KG1 (cell line): ENCODE data around the gene PITHD1.
"Not testable (repeated sequence)": the region's sequence is repeated elsewhere in the genome, so short reads cannot be mapped to it uniquely, and the experiment has no call there.

Source experiments
- DNase-seq: peaks from one replicate; lab custom pipeline; 2025; lab: John Stamatoyannopoulos, UW

PITHD1 gene

DNA sequence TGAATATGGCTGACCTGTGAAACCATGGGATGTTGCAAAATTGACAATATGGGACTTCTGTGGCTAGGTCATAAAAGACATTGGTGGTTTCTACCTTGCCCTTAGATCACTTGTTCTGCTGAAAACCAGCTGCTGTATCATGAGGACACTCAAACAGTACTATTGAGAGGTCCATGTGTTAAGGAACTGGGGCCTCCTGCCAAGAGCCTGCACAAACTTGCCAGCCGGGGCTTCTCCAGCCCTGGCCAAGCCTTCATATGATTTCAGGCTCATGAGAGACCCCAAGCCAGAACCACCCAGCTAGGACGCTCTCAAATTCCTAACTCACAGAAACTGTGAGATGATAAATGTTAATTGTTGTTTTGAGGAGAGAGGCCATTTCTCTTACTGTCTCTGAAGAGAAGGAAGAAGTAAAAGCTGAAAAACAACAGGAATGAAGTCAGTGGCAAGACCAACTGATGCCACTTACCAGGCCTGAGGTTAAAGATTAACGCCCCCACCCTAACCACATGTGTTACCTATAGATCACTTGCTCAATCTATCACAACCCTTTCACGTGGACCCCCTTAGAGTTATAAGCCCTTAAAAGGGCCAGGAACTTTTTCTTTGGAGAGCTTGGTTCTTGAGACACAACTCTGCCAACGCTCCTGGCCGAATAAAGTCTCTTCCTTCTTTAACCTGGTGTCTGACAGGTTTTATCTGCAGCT, 3.9 kb upstream of the PITHD1 start:
- DNase-seq = no peak

GRCh38 chr1:23776217-23776616, 2.0 kb upstream of the PITHD1 start:
- DNase-seq = no peak

DNA sequence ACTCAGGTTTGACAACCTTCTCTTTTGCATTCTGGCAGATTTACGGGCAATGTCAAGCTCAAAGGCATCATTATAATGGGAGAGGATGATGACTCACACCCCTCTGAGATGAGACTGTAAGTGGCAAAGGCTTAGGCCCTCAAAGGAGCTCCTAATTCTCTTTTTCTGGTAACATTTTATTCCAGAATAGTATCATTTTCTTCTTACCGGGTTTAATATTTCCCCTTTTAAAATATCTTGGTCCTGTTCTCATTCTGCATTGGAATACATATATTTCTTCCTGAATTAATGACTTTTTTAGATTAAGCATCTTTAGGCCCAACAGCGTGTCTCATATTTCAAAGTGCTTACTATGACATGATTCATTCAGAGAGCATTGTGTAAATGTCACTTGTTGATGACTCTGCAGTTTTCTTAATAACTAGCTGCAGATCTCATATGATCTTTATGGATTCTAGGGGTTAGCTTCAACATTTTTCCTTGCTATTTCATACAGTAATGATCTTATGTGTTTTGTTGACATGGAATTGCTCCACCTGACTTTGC, 1.7 kb downstream of the PITHD1 start:
- DNase-seq = no peak

DNA sequence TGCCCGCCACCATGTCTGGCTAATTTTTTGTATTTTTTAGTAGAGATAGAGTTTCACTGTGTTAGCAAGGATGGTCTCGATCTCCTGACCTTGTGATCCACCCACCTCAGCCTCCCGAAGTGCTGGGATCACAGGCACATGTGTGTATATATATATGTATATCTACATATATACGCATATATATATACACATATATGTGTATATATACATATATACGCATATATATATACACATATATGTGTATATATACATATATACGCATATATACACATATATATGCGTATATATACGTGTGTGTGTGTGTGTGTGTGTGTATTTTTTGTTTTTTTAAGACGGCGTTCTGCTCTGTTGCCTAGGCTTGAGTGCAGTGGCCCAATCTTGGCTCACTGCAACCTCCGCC, 4.9 kb downstream of the PITHD1 start:
- not testable (repeated sequence) for DNase-seq

- DNase-seq = no peak
Measured at GRCh38 chr1:23784846-23785245, 6.6 kb downstream of the PITHD1 start.

DNA sequence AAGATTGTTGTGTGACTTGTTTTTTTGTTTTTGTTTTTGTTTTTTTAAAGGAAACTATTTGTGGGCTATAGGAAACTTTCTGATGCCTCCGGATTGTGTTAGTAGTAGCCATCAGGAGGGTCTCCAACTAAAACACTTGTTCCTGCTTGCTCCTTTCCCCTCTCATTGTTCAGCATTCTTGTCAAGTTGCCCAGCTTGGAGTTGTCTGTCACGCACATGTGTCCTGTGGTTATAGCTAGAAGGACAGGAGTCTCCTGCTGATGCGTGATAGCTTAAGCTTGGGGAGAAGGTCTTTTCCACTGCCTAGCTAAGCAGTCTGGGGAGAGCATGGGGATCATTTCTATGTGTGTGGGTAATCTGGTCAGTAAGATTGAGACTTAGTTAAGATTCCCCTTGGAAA, 9.5 kb downstream of the PITHD1 start:
- no peak for DNase-seq

GRCh38 chr1:23788695-23789094, 10.5 kb downstream of the PITHD1 start:
- DNase-seq = no peak

DNA sequence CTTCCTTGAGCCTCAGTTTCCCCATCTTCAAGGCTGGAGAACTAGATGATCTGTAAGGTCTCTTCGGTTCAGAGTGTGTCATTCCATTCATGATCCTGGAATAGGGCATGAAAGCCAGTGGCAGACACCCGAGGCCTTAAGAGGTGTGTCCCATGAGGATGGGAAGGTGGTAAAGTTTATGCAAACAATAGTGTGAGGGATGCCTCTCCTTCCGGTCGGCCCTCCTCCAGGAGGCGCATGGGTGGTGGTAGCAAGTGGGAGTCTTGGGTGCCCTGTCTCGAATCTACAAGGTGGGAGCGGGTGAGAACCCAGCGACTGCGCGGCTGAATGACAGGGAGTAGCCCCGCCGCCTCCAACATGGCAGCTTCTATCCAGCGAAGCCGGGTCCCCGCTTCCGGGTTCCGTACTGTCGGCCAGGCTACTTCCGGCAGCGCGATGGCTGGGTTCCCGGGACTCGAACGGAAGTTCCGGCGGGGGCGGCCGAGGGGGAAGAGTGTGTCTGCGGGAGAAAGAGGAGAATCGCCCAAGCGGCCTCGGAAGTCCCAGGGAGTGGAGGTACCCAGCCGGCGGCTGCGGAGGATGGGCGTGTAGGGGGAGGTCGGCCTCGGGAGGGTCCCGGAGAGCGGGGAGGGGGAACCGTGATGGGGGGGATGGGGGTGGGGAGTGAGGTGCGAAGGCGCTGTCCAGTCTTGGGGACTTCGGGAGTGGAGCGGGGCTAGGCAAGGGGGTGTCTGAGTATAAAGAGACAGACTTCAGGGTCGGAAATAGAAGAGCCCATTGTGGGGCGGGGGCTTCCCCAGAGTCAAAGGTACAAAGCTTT, 12.7 kb downstream of the PITHD1 start, which contains the start of gene LYPLA2:
LYPLA2 (plus strand) TSS at position 450 of the 820 bp plus-strand sequence. CDS start 1,538 bp downstream, outside the sequence.
- peak; percentile 48 for DNase-seq

- no peak for DNase-seq
Measured at GRCh38 chr1:23791516-23792047, 13.4 kb downstream of the PITHD1 start.

DNA sequence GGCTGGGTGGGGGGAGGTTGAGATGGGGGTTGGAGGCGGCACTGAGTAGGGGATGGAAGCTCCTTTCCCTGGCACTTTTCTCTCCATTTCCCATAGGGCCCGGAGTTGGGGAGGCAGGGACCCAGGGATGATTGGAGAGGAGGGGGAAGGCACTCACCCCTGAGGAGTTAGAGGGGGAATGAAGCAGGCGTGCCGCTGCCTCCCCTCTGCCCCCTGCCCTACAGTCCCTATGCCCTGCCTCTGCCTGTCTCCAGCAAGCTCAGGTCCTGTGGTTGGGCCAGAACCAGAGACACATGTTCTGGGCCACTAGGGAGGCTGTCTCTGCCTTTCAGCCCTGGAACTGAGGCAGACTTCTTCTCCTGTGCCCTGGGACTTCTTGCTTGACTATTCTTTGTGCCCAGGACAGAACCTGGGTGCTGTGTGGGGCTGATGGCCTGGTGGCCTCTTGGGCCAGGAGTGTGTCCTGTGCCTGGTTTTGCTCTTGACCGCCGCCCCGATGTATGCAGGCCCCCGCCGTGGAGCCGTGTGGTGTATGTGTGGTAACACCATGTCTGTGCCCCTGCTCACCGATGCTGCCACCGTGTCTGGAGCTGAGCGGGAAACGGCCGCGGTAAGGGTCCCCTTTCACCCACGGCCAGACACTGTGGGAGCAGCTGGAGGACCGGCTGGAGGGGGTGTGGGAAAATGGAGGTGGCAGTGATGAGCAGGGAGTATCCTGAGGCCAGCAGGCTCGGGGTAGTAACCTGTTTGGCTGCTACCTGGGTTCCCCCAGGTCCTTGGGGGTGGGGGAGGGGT, 14.1 kb downstream of the PITHD1 start:
- DNase-seq = no peak

DNA sequence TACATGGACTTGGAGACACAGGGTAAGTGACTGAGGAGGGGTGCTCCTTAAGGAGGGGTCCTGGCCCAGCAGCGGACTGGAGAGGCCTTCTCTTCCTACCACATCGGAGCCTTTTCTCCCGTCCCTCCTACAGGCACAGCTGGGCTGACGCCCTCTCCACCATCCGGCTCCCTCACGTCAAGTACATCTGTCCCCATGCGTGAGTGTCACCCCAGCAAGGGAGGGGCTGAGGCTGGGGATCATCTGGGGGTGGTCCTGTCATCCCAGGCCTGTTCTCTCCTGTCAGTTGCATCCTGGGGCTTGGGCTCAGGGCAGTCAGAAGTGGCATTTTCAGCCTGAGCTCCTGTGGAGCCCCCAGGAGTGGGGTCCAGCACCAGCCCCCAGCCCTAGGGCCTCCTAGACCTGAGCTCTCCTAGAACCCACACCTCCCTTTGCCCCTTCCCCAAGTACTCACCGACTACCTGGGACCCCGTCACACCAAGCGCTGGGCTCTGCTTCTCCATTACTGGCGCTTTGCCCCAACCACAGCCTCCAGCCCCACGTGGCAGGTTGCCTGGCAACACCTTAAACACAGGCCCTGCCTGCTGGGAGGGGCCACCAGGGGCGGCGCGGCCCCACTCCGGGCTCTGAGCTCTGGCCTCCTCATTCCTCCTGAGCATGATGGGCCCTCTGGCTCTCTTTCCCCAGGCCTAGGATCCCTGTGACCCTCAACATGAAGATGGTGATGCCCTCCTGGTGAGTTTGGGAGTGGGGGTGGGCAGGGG, 15.0 kb downstream of the PITHD1 start:
- DNase-seq = no peak

DNA sequence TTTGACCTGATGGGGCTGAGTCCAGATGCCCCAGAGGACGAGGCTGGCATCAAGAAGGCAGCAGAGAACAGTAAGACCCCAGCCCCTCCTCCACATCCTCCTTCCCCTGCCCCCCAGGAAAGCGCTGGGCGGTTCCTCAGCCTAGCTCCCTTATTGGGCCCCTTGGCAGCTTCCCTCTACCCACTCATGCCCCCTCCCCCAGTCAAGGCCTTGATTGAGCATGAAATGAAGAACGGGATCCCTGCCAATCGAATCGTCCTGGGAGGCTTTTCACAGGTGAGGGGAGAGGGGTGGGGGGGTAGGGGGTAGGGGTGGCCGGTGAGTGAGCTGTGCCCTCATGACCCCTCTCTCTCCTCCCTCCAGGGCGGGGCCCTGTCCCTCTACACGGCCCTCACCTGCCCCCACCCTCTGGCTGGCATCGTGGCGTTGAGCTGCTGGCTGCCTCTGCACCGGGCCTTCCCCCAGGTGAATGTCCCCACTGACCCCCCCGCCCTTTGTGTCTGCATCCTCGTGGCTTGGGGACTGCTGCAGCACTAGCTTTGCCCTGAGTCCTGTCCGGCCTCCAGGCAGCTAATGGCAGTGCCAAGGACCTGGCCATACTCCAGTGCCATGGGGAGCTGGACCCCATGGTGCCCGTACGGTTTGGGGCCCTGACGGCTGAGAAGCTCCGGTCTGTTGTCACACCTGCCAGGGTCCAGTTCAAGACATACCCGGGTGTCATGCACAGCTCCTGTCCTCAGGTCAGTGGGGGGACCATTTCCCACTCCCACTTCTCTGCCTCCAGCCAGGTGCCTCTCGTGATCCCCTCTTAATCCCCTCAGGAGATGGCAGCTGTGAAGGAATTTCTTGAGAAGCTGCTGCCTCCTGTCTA, 15.9 kb downstream of the PITHD1 start:
- DNase-seq = no peak

- not testable (repeated sequence) for DNase-seq
Measured at GRCh38 chr1:23794732-23795182, 16.5 kb downstream of the PITHD1 start.

GRCh38 chr1:23795676-23796465, 17.7 kb downstream of the PITHD1 start:
- DNase-seq = no peak

GRCh38 chr1:23796466-23797271, 18.5 kb downstream of the PITHD1 start:
- no peak for DNase-seq

DNA sequence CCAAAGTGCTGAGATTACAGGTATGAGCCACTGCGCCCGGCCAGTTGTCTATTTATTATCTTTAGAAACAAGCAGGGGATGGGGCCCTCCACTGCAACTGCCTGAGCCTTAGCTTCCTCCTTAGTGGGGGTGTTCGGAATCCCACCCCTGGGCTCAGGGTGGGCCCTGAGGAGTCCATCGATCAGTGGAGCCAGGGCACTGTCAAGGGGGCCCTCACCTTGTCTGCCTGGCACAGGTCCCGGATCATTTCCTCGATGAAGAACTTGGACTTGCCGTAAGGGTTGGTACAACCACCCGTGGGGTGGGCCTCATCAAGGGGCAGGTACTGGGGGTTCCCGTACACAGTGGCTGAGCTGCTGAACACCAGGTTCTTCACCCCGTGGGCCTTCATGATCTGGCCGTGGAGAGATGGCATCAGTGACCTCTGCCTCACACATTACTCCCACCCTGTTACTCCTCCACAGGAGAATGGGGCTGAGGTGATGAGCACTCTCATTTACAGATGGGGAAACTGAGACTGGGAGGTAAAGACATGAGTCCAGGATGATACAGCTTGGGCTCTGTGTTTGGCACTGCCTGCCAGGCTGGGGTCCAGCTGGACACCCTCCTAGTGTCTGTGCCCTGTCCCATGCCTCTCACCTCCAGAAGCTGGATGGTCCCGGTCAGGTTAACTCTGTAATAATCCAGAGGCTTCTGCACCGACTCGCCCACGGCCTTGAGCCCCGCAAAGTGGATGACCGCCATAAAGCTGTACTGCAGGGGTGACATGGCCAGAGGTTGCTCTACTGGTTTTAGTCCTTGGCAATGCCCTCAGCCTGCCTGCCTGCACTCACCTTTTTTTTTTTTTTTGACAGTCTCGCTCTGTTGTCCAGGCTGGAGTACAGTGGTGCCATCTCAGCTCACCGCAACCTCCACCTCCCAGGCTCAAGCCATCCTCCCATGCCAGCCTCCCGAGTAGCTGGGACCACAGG, 19.5 kb downstream of the PITHD1 start:
- no peak for DNase-seq

DNA sequence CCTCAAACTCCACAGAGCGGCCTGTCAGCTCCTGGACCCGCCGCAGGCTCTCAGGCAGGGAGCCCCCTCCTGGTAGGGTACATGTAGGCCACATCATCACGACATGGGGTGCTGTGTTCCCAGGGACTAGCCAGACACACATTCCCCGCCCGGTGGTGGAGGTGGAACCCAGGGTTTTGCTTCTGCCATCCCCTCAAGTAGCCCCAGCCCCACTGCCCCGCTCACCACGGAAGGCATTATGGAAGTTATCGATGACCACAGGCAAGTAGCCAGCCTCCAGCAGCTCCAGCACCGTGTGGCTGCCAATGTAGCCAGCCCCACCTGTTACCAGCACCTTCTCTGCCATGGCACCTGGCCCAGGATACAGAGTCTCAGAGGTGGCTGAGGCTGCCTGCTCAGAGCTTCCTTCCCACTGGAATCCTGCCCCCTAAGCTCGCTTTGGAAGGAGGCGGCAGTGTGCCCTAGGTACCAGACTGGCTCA, 20.5 kb downstream of the PITHD1 start:
- DNase-seq = no peak
